Measurements from ENCODE around the gene HRAS.
"Not testable (repeated sequence)": the region's sequence is repeated elsewhere in the genome, so short reads cannot be mapped to it uniquely, and the experiment has no call there.

The HRAS gene

GRCh38 chr11:535519-536454 is at the start of gene HRAS:
Gene HRAS (minus strand): TSS chr11:535576.
- peak; percentile 92 to 98 for DNase-seq

GRCh38 chr11:584287-584686 is 48.9 kb upstream of the HRAS start:
- DNase-seq, result no peak

- no peak for DNase-seq
Measured at GRCh38 chr11:581752-582151, 46.4 kb upstream of the HRAS start.

- no peak for DNase-seq
Measured at GRCh38 chr11:581342-581741, 46.0 kb upstream of the HRAS start.

- no peak for DNase-seq
Measured at GRCh38 chr11:579830-580601, 44.6 kb upstream of the HRAS start.

- no peak for DNase-seq
Measured at GRCh38 chr11:578276-579035, 43.1 kb upstream of the HRAS start.

- no peak for DNase-seq
Measured at GRCh38 chr11:577611-577894, 42.2 kb upstream of the HRAS start.

GRCh38 chr11:576811-577610 is 41.6 kb upstream of the HRAS start:
- no peak for DNase-seq

- DNase-seq, result peak; percentile 94 to 98
Measured at GRCh38 chr11:575996-576768, 40.8 kb upstream of the HRAS start, which contains the start of gene PHRF1. Gene PHRF1 (plus strand): TSS chr11:576470. CDS start chr11:581513, 5,043 bp downstream.

GRCh38 chr11:575313-575995 is 40.1 kb upstream of the HRAS start:
- DNase-seq, result peak in 1 of 2 experiments; percentile 62

GRCh38 chr11:574632-575312 is 39.4 kb upstream of the HRAS start:
- DNase-seq, result no peak

GRCh38 chr11:574031-574570 is 38.7 kb upstream of the HRAS start:
- not testable (repeated sequence) for DNase-seq

GRCh38 chr11:573146-573759 is 37.9 kb upstream of the HRAS start:
- no peak for DNase-seq

GRCh38 chr11:571802-572185 is 36.4 kb upstream of the HRAS start:
- DNase-seq, result no peak

GRCh38 chr11:569158-569885 is 33.9 kb upstream of the HRAS start:
- DNase-seq, result no peak

GRCh38 chr11:568306-569157 is 33.2 kb upstream of the HRAS start:
- DNase-seq, result peak; percentile 88 to 97

GRCh38 chr11:567629-568292 is 32.4 kb upstream of the HRAS start:
- no peak for DNase-seq

All from NCI-H446 (cell line).